Ishikawa (cell line): ENCODE data around the gene SLC17A9.

Source experiments
- CEBPB ChIP-seq: IDR thresholded peaks from 2 replicates; pipeline ENCODE4 v1.6.1; 2012
- CREB1 ChIP-seq: IDR thresholded peaks from 2 replicates; pipeline ENCODE4 v1.6.1; 2012; ENCODE audit warnings: low read depth
- EGR1 ChIP-seq: IDR thresholded peaks from 2 replicates; pipeline ENCODE4 v1.6.1; 2012
- EP300 ChIP-seq: IDR thresholded peaks from 2 replicates; pipeline ENCODE4 v1.6.1; 2012; ENCODE audit warnings: borderline replicate concordance
- FOXM1 ChIP-seq: IDR thresholded peaks from 2 replicates; pipeline ENCODE4 v1.6.1; 2012; ENCODE audit warnings: low read depth, borderline replicate concordance
- NFIC ChIP-seq: IDR thresholded peaks from 2 replicates; pipeline ENCODE4 v1.6.1; 2012
- RAD21 ChIP-seq: IDR thresholded peaks from 2 replicates; pipeline ENCODE4 v1.6.1; 2012; ENCODE audit warnings: low read depth
- TAF1 ChIP-seq: IDR thresholded peaks from 2 replicates; pipeline ENCODE4 v1.6.1; 2012; ENCODE audit warnings: low read depth, mild to moderate bottlenecking
- TCF12 ChIP-seq: IDR thresholded peaks from 2 replicates; pipeline ENCODE4 v1.6.1; 2012; ENCODE audit warnings: low read depth
- TEAD4 ChIP-seq: IDR thresholded peaks from 2 replicates; pipeline ENCODE4 v1.6.1; 2012
- YY1 ChIP-seq: IDR thresholded peaks from 2 replicates; pipeline ENCODE4 v1.6.1; 2012; ENCODE audit warnings: low read depth
- ZBTB7A ChIP-seq: IDR thresholded peaks from 2 replicates; pipeline ENCODE4 v1.6.1; 2012; ENCODE audit warnings: low read depth
- TF ChIP-seq, protein P1 (sequence below): IDR thresholded peaks from 2 replicates; pipeline ENCODE4 v1.6.1; 2012
- TF ChIP-seq, protein P2 (sequence below): IDR thresholded peaks from 2 replicates; pipeline ENCODE4 v1.6.1; 2012; ENCODE audit warnings: low read depth, mild to moderate bottlenecking
- TF ChIP-seq, protein P3 (sequence below): IDR thresholded peaks from 2 replicates; pipeline ENCODE4 v1.6.1; 2012

SLC17A9 gene

DNA sequence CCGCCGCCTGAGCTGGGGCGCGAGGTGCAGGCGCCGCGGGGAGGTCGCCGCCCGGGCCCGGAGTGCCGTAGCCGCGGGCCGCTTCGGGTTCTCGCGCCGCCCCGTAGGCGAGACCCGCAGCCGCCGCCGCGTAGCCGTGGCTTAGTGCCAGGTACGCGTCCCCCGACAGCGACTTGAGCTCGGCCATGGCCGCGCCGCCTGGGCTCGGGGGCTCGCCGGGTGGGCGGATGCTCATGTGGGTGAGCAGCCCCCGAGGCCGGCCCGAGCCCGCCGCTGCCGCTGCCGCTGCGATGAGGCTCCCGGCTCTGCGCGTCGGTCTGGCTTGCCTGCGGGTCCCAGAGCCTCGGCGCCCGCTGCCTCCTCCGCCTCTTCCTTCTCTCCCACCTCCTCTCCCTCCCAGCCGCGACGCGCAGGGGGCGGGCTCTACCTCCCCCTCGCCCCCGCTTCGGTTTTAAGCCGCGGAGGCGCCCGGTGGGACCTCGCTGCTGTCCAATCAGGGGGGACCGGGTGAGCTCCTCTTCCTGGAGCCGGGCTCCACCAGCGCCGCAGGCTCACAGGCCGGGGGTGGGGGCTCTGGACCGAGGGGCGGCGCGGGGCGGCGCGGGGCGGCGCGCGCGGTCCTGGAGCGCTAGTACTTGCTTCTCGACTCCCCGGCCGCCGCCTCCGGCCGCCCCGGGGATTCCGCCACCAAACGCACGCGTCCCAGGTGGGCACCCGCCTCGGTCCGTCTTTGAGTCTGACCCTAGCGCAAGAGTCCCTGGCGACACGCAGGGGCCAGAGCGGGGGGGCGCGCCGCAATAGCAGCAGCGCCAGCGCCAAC lies 54.2 kb downstream of the SLC17A9 start, which contains the start of gene BHLHE23:
TSS of gene BHLHE23 (minus strand) at position 425 of the 820 bp plus-strand sequence. CDS start at position 235, 190 bp downstream.
- TF ChIP-seq CREB1 (no peak), EGR1 (no peak), TCF12 (no peak), NFIC (no peak), CEBPB (no peak), RAD21 (no peak), TEAD4 (no peak), TAF1 (no peak), YY1 (no peak), FOXM1 (no peak), EP300 (no peak), ZBTB7A (no peak)
- TF ChIP-seq, protein P1, sequence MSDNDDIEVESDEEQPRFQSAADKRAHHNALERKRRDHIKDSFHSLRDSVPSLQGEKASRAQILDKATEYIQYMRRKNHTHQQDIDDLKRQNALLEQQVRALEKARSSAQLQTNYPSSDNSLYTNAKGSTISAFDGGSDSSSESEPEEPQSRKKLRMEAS = no peak
- TF ChIP-seq, protein P2, sequence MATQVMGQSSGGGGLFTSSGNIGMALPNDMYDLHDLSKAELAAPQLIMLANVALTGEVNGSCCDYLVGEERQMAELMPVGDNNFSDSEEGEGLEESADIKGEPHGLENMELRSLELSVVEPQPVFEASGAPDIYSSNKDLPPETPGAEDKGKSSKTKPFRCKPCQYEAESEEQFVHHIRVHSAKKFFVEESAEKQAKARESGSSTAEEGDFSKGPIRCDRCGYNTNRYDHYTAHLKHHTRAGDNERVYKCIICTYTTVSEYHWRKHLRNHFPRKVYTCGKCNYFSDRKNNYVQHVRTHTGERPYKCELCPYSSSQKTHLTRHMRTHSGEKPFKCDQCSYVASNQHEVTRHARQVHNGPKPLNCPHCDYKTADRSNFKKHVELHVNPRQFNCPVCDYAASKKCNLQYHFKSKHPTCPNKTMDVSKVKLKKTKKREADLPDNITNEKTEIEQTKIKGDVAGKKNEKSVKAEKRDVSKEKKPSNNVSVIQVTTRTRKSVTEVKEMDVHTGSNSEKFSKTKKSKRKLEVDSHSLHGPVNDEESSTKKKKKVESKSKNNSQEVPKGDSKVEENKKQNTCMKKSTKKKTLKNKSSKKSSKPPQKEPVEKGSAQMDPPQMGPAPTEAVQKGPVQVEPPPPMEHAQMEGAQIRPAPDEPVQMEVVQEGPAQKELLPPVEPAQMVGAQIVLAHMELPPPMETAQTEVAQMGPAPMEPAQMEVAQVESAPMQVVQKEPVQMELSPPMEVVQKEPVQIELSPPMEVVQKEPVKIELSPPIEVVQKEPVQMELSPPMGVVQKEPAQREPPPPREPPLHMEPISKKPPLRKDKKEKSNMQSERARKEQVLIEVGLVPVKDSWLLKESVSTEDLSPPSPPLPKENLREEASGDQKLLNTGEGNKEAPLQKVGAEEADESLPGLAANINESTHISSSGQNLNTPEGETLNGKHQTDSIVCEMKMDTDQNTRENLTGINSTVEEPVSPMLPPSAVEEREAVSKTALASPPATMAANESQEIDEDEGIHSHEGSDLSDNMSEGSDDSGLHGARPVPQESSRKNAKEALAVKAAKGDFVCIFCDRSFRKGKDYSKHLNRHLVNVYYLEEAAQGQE = no peak
- TF ChIP-seq, protein P3, sequence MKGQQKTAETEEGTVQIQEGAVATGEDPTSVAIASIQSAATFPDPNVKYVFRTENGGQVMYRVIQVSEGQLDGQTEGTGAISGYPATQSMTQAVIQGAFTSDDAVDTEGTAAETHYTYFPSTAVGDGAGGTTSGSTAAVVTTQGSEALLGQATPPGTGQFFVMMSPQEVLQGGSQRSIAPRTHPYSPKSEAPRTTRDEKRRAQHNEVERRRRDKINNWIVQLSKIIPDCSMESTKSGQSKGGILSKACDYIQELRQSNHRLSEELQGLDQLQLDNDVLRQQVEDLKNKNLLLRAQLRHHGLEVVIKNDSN = no peak

DNA sequence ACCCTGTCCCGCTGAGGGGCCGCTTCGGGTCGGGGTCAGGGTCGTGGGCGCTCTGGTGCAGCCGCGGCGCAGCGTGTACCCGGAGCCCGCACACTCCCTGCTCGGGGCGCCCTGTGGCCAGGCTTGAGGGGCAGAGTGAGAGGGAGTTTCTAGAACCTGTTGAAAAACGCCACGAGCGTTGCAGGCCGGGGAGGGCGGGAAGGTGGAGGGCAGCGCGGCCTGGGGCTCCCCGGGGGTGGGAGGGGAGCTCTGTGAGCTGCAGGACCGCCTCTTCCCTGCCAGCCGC lies 54.8 kb downstream of the SLC17A9 start:
- TF ChIP-seq RAD21 = no peak
- TF ChIP-seq CEBPB = no peak
- TF ChIP-seq, protein P3 = no peak
- no peak for TF ChIP-seq ZBTB7A
- no peak for TF ChIP-seq TCF12
- TF ChIP-seq NFIC = no peak
- TF ChIP-seq, protein P2 = no peak
- TF ChIP-seq TEAD4 = no peak

GRCh38 chr20:63007646-63008488 lies 55.4 kb downstream of the SLC17A9 start:
- TF ChIP-seq TAF1 (no peak), TCF12 (no peak), EP300 (no peak), YY1 (no peak), ZBTB7A (no peak)
- TF ChIP-seq, protein P1 = no peak

- no peak for TF ChIP-seq EGR1
- no peak for TF ChIP-seq FOXM1
- TF ChIP-seq, protein P2 = no peak
- TF ChIP-seq, protein P1 = no peak
- TF ChIP-seq, protein P3 = no peak
- no peak for TF ChIP-seq TCF12
- no peak for TF ChIP-seq EP300
- TF ChIP-seq TAF1 = no peak
- no peak for TF ChIP-seq CEBPB
- no peak for TF ChIP-seq NFIC
- TF ChIP-seq ZBTB7A = no peak
- no peak for TF ChIP-seq RAD21
- no peak for TF ChIP-seq CREB1
Observed at GRCh38 chr20:63008541-63009044, 56.1 kb downstream of the SLC17A9 start.
